ENCODE data around the gene GRIK5.

GRIK5 gene
- total RNA-seq = 0 to 0.63 (median 0.07) reads per million in 9 experiments

GRCh38 chr19:42069619-42070351 is at the start of gene GRIK5:
GRIK5 (minus strand) TSS chr19:42070206; CDS start chr19:42065770, 4,436 bp downstream.
- Mint-ChIP-seq H3K4me3 (no peak within 1 kb of the TSS), H3K27me3 (peaks cover 0 to 6% of the 10 kb centered on the region in 2 donors), H3K4me1 (ENCODE audit: low read depth in 2 of 2) (peaks cover 0 to 2% of the 10 kb centered on the region in 2 donors), H3K36me3 (ENCODE audit: insufficient read depth) (peaks cover under 1% of the 10 kb centered on the region), H3K9me3 (no peaks in the 10 kb centered on the region), H3K27ac (no peak within 1 kb of the TSS)
- DNase-seq (no peak), ATAC-seq (replicated peaks) (no peak)

- peak overlapping the region in 1 of 2 donors; percentile 41 for H3K27ac Mint-ChIP-seq
Observed at GRCh38 chr19:42117076-42117475, 47.1 kb upstream of the GRIK5 start.

DNA sequence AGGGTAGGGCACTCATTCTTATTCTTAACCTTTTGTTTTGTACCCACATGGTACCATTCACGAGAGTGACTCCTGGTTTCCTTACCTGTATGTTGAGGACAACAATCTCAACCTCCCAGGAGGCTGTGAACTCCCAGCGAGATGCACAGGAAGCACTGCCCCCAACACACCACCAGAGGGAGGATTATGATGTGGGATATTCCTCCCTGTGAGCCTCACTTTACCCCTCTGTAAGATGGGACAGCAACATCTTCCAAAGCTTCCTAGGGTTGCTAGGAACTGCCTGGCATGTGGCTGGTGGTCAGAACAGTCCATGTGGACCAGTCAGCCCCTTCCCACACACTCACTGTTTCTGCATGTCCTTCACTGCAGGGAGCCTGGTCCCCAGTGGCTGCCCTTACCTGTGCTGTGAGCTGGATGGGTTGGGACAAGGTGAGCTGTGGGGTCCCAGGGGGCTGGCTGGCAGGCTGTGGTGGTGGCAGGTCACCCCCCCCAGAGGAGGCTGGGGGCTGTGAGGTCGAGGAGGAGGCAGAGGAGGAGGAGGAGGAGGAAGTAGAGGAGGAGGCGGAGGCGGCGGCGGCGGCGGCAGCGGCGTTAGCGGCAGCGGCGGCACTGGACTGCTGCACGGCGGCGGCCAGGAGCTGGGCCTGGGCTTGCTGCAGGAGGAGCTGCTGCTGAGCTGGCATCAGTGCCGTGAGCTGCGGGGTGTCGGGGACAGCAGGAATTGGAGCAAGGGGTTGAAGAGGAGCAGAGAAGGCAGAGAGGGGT is 46.5 kb upstream of the GRIK5 start:
- H3K27ac Mint-ChIP-seq = peak overlapping the region in 1 of 2 donors; percentile 41
- peaks cover 11 to 12% of the 10 kb centered on the region in 2 donors for H3K4me1 Mint-ChIP-seq (ENCODE audit: low read depth in 2 of 2)
- H3K27me3 Mint-ChIP-seq = no peaks in the 10 kb centered on the region
- DNase-seq = no peak
- H3K9me3 Mint-ChIP-seq = no peaks in the 10 kb centered on the region
- no peak for ATAC-seq (replicated peaks)
- H3K36me3 Mint-ChIP-seq (ENCODE audit: insufficient read depth) = peaks cover 7% of the 10 kb centered on the region
- no peak overlapping the region for H3K4me3 Mint-ChIP-seq

More at GRCh38 chr19:42117076-42117475, 47.1 kb upstream of the GRIK5 start:
- Mint-ChIP-seq H3K4me1 (ENCODE audit: low read depth in 2 of 2) (peaks cover 17 to 18% of the 10 kb centered on the region in 2 donors), H3K4me3 (no peak overlapping the region), H3K27me3 (no peaks in the 10 kb centered on the region), H3K36me3 (ENCODE audit: insufficient read depth) (peaks cover 7% of the 10 kb centered on the region), H3K9me3 (no peaks in the 10 kb centered on the region)
- ATAC-seq (replicated peaks) = no peak
- no peak for DNase-seq

GRCh38 chr19:42115705-42116104 is 45.7 kb upstream of the GRIK5 start:
- H3K4me3 Mint-ChIP-seq = no peak overlapping the region
- peaks cover 7% of the 10 kb centered on the region for H3K36me3 Mint-ChIP-seq (ENCODE audit: insufficient read depth)
- H3K27ac Mint-ChIP-seq = peak overlapping the region in 1 of 2 donors; percentile 9
- H3K9me3 Mint-ChIP-seq = no peaks in the 10 kb centered on the region
- no peak for ATAC-seq (replicated peaks)
- DNase-seq = no peak
- H3K4me1 Mint-ChIP-seq (ENCODE audit: low read depth in 2 of 2) = peaks cover 5 to 6% of the 10 kb centered on the region in 2 donors
- no peaks in the 10 kb centered on the region for H3K27me3 Mint-ChIP-seq

DNA sequence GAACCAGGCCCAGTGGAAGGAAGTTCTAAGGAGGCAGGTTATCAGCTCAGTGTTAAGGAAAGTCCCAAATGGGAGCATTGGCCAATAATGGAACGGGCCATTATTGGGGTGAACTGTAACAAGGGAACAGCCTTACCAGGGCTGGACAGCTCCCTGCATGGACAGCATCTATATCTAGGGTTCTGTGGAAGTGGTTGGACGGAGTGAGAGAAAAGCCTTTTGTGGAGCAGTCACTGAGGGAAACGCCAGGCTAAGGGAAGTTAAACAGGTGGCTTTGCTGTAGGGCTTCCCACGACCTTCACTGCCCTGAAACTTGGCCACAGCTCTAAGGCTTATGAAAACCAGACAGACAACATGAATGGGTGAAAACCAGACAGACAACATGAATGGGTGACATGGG is 45.2 kb upstream of the GRIK5 start:
- H3K27me3 Mint-ChIP-seq = no peaks in the 10 kb centered on the region
- H3K9me3 Mint-ChIP-seq = no peaks in the 10 kb centered on the region
- ATAC-seq (replicated peaks) = no peak
- H3K4me1 Mint-ChIP-seq (ENCODE audit: low read depth in 2 of 2) = peaks cover 4 to 6% of the 10 kb centered on the region in 2 donors
- peaks cover 7% of the 10 kb centered on the region for H3K36me3 Mint-ChIP-seq (ENCODE audit: insufficient read depth)
- peak overlapping the region in 1 of 2 donors; percentile 9 for H3K27ac Mint-ChIP-seq
- DNase-seq = no peak
- no peak overlapping the region for H3K4me3 Mint-ChIP-seq

- no peaks in the 10 kb centered on the region for H3K27me3 Mint-ChIP-seq
- H3K4me3 Mint-ChIP-seq = no peak overlapping the region
- peaks cover 7% of the 10 kb centered on the region for H3K36me3 Mint-ChIP-seq (ENCODE audit: insufficient read depth)
- peak overlapping the region; percentile 8 to 46 for H3K27ac Mint-ChIP-seq
- no peak for ATAC-seq (replicated peaks)
- peaks cover 4 to 6% of the 10 kb centered on the region in 2 donors for H3K4me1 Mint-ChIP-seq (ENCODE audit: low read depth in 2 of 2)
- H3K9me3 Mint-ChIP-seq = no peaks in the 10 kb centered on the region
- DNase-seq = no peak
Observed at GRCh38 chr19:42114412-42114811, 44.4 kb upstream of the GRIK5 start.

GRCh38 chr19:42113641-42114348 is 43.8 kb upstream of the GRIK5 start:
- Mint-ChIP-seq H3K4me3 (no peak overlapping the region), H3K27ac (peak overlapping the region; percentile 8 to 46), H3K36me3 (ENCODE audit: insufficient read depth) (peaks cover 7% of the 10 kb centered on the region), H3K9me3 (no peaks in the 10 kb centered on the region), H3K4me1 (ENCODE audit: low read depth in 2 of 2) (peaks cover 4 to 6% of the 10 kb centered on the region in 2 donors), H3K27me3 (no peaks in the 10 kb centered on the region)
- ATAC-seq (replicated peaks) (peak; percentile 26), DNase-seq (no peak)

DNA sequence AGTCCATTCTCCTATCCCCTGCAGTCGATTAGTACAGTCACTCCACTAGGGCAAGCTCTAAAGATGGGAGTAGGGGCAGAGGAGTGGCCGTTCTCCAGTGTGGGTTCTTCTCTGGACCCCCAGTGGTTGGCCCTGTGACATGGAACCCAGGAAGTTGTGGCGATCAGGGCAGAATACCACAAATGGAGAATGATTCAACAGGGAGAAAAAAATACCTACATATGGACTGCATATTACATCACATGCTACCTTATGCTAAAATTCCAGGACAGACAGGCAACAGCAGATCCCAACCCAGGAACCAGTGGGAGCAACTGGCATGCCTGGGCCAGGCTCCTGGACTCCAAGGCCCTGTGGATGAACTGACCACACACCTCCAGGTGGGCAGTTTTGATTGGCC is 41.8 kb upstream of the GRIK5 start:
- DNase-seq = no peak
- Mint-ChIP-seq H3K4me1 (ENCODE audit: low read depth in 2 of 2) (peaks cover 4 to 6% of the 10 kb centered on the region in 2 donors), H3K9me3 (no peaks in the 10 kb centered on the region), H3K36me3 (ENCODE audit: insufficient read depth) (peaks cover 14% of the 10 kb centered on the region), H3K27me3 (no peaks in the 10 kb centered on the region), H3K27ac (peak overlapping the region in 1 of 2 donors; percentile 0), H3K4me3 (no peak overlapping the region)
- ATAC-seq (replicated peaks) = no peak

- Mint-ChIP-seq H3K4me1 (ENCODE audit: low read depth in 2 of 2) (peaks cover 4 to 6% of the 10 kb centered on the region in 2 donors), H3K27me3 (no peaks in the 10 kb centered on the region), H3K9me3 (no peaks in the 10 kb centered on the region), H3K36me3 (ENCODE audit: insufficient read depth) (peaks cover 14% of the 10 kb centered on the region), H3K27ac (peak overlapping the region; percentile 0 to 42), H3K4me3 (no peak overlapping the region)
- ATAC-seq (replicated peaks) (no peak), DNase-seq (no peak)
Observed at GRCh38 chr19:42111384-42111783, 41.4 kb upstream of the GRIK5 start.

DNA sequence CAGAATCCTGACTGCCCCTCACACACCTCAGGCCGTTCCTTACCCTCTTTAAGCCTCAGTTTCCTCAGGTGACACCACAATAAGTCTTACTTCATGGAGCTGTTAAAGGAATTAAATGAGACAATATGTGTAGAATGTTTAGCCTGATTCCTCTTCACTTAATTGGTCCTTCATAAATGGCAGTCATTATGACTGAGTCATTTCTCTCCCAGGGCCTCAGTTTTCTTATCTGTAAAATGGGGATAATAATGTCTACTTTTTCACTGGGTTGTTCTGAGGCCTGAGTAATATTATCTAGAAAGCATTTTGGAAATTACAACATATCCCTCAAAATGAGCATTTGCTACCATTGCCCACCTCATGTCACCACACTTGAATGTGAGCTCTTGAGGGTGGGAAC is 40.7 kb upstream of the GRIK5 start:
- H3K4me1 Mint-ChIP-seq (ENCODE audit: low read depth in 2 of 2) = peaks cover 4% of the 10 kb centered on the region in 2 donors
- no peak for ATAC-seq (replicated peaks)
- no peaks in the 10 kb centered on the region for H3K9me3 Mint-ChIP-seq

GRCh38 chr19:42109896-42110295 is 39.9 kb upstream of the GRIK5 start:
- H3K27ac Mint-ChIP-seq = no peak overlapping the region
- H3K9me3 Mint-ChIP-seq = no peaks in the 10 kb centered on the region
- no peak overlapping the region for H3K4me3 Mint-ChIP-seq
- no peaks in the 10 kb centered on the region for H3K27me3 Mint-ChIP-seq
- H3K36me3 Mint-ChIP-seq (ENCODE audit: insufficient read depth) = peaks cover 17% of the 10 kb centered on the region
- peaks cover 0 to 2% of the 10 kb centered on the region in 2 donors for H3K4me1 Mint-ChIP-seq (ENCODE audit: low read depth in 2 of 2)
- DNase-seq = no peak
- no peak for ATAC-seq (replicated peaks)

More for the DNA sequence above, 40.7 kb upstream of the GRIK5 start:
- no peak for DNase-seq
- H3K36me3 Mint-ChIP-seq (ENCODE audit: insufficient read depth) = peaks cover 16% of the 10 kb centered on the region
- H3K4me3 Mint-ChIP-seq = no peak overlapping the region
- peak overlapping the region in 1 of 2 donors; percentile 42 for H3K27ac Mint-ChIP-seq
- no peaks in the 10 kb centered on the region for H3K27me3 Mint-ChIP-seq

GRCh38 chr19:42108527-42109389 is 38.8 kb upstream of the GRIK5 start:
- H3K27ac Mint-ChIP-seq = peak overlapping the region in 1 of 2 donors; percentile 45
- H3K4me3 Mint-ChIP-seq = no peak overlapping the region
- H3K9me3 Mint-ChIP-seq = no peaks in the 10 kb centered on the region
- H3K27me3 Mint-ChIP-seq = no peaks in the 10 kb centered on the region
- peaks cover 0 to 2% of the 10 kb centered on the region in 2 donors for H3K4me1 Mint-ChIP-seq (ENCODE audit: low read depth in 2 of 2)
- peak; percentile 86 to 89 (median 87) for DNase-seq
- peaks cover 14% of the 10 kb centered on the region for H3K36me3 Mint-ChIP-seq (ENCODE audit: insufficient read depth)
- peak; percentile 100 for ATAC-seq (replicated peaks)
